Measurements from ENCODE around the gene TXNDC2. TPM values are rescaled to one million over a fixed set of nuclear protein-coding genes. Genes with fewer than 3 reads are reported as not detected.

TXNDC2 gene
- total and polyA plus RNA-seq, 4 donors = 0.12 to 0.19 (median 0.16) TPM; not detected in 1

- Histone ChIP-seq H3K4me3 (no peak overlapping the region), H3K4me1 (ENCODE audit: control insufficient read depth in 5 of 5, insufficient read depth in 5 of 5, low read length in 5 of 5) (peaks cover 0 to 7% (median 0%) of the 10 kb centered on the region in 5 donors), H3K9ac (ENCODE audit: insufficient read depth in 1 of 2, low read length in 2 of 2) (no peak overlapping the region), H3K27ac (ENCODE audit: low read depth in 1 of 2, low read length in 1 of 2) (no peak overlapping the region), H3K36me3 (ENCODE audit: control insufficient read depth in 4 of 4, insufficient read depth in 4 of 4, low read length in 4 of 4) (no peaks in the 10 kb centered on the region), H3K27me3 (ENCODE audit: control insufficient read depth in 3 of 3, insufficient read depth in 3 of 3, low read length in 2 of 3) (no peaks in the 10 kb centered on the region), H3K9me3 (ENCODE audit: control insufficient read depth in 4 of 4, insufficient read depth in 3 of 4, low read length in 3 of 4) (peaks cover 0 to 4% (median 0%) of the 10 kb centered on the region in 4 donors)
- DNase-seq = no peak
- no peak for TF ChIP-seq CTCF (IDR thresholded peaks at IDR 0.05; ENCODE audit: control extremely low read depth, extremely low read depth)
- WGBS, 2 donors = 85 to 90% methylated on average over 6 of the region's 6 CpGs
- no peak for ATAC-seq (ENCODE audit: insufficient read depth, low FRiP score)
Observed at GRCh38 chr18:9871244-9871746, 14.5 kb upstream of the TXNDC2 start.

GRCh38 chr18:9872823-9873222 lies 12.9 kb upstream of the TXNDC2 start:
- Histone ChIP-seq H3K36me3 (ENCODE audit: control insufficient read depth in 4 of 4, insufficient read depth in 4 of 4, low read length in 4 of 4) (no peaks in the 10 kb centered on the region), H3K9ac (ENCODE audit: insufficient read depth in 1 of 2, low read length in 2 of 2) (no peak overlapping the region), H3K27ac (ENCODE audit: low read depth in 1 of 2, low read length in 1 of 2) (no peak overlapping the region), H3K27me3 (ENCODE audit: control insufficient read depth in 3 of 3, insufficient read depth in 3 of 3, low read length in 2 of 3) (no peaks in the 10 kb centered on the region), H3K4me1 (ENCODE audit: control insufficient read depth in 5 of 5, insufficient read depth in 5 of 5, low read length in 5 of 5) (peaks cover 0 to 7% (median 6%) of the 10 kb centered on the region in 5 donors), H3K9me3 (ENCODE audit: control insufficient read depth in 4 of 4, insufficient read depth in 3 of 4, low read length in 3 of 4) (no peaks in the 10 kb centered on the region), H3K4me3 (no peak overlapping the region)
- no peak for ATAC-seq (ENCODE audit: insufficient read depth, low FRiP score)
- DNase-seq = no peak
- TF ChIP-seq CTCF (IDR thresholded peaks at IDR 0.05; ENCODE audit: control extremely low read depth, extremely low read depth) = no peak

GRCh38 chr18:9874728-9875127 lies 11.0 kb upstream of the TXNDC2 start:
- no peak for ATAC-seq (ENCODE audit: insufficient read depth, low FRiP score)
- no peaks in the 10 kb centered on the region for H3K36me3 ChIP-seq (ENCODE audit: control insufficient read depth in 4 of 4, insufficient read depth in 4 of 4, low read length in 4 of 4)
- 100% methylated on average over 1 of the region's 1 CpG for WGBS, 2 donors

More at GRCh38 chr18:9874728-9875127, 11.0 kb upstream of the TXNDC2 start:
- H3K9me3 ChIP-seq (ENCODE audit: control insufficient read depth in 4 of 4, insufficient read depth in 3 of 4, low read length in 3 of 4) = no peaks in the 10 kb centered on the region
- no peak for TF ChIP-seq CTCF (IDR thresholded peaks at IDR 0.05; ENCODE audit: control extremely low read depth, extremely low read depth)
- no peaks in the 10 kb centered on the region for H3K27me3 ChIP-seq (ENCODE audit: control insufficient read depth in 3 of 3, insufficient read depth in 3 of 3, low read length in 2 of 3)
- peaks cover 0 to 7% (median 4%) of the 10 kb centered on the region in 5 donors for H3K4me1 ChIP-seq (ENCODE audit: control insufficient read depth in 5 of 5, insufficient read depth in 5 of 5, low read length in 5 of 5)
- no peak overlapping the region for H3K9ac ChIP-seq (ENCODE audit: insufficient read depth in 1 of 2, low read length in 2 of 2)
- H3K27ac ChIP-seq (ENCODE audit: low read depth in 1 of 2, low read length in 1 of 2) = no peak overlapping the region
- no peak for DNase-seq
- no peak overlapping the region for H3K4me3 ChIP-seq
